ENCODE results near the gene UBE2D4.

GRCh38 chr7:43944286-43944685 lies 18.1 kb downstream of the UBE2D4 start:
- no peak for TF ChIP-seq CTCF (IDR thresholded peaks at IDR 0.05)
- no peak for TF ChIP-seq EP300 (IDR thresholded peaks at IDR 0.05; ENCODE audit: low read depth)
- no peak for TF ChIP-seq POLR2A (IDR thresholded peaks at IDR 0.05)
